ENCODE measurements around the gene ANKRD44. TPM values are rescaled to one million over a fixed set of nuclear protein-coding genes. Genes with fewer than 3 reads are reported as not detected.
A peak's percentile ranks its signal among the peaks of the same experiment; 100 is the strongest.

Gene ANKRD44
- total and polyA plus RNA-seq, 12 donors, result 1.1 to 20.1 (median 6.9) TPM

- Histone ChIP-seq H3K4me1 (peaks cover 0 to 78% (median 4%) of the 10 kb centered on the region in 9 donors), H3K4me3 (no peak overlapping the region), H3K27me3 (no peaks in the 10 kb centered on the region), H3K9me3 (no peaks in the 10 kb centered on the region), H3K27ac (peak overlapping the region in 1 of 10 donors; percentile 84), H3K36me3 (no peaks in the 10 kb centered on the region)
- WGBS, 2 donors, result 95 to 98% methylated on average over 2 of the region's 2 CpGs
- no peak for ATAC-seq
- DNase-seq, result no peak
- TF ChIP-seq CTCF (IDR thresholded peaks at IDR 0.05), result no peak
- intact Hi-C loops (cut with DNase I), result no loop called here
Observed at GRCh38 chr2:197236159-197236558, 74.4 kb downstream of the ANKRD44 start.

DNA sequence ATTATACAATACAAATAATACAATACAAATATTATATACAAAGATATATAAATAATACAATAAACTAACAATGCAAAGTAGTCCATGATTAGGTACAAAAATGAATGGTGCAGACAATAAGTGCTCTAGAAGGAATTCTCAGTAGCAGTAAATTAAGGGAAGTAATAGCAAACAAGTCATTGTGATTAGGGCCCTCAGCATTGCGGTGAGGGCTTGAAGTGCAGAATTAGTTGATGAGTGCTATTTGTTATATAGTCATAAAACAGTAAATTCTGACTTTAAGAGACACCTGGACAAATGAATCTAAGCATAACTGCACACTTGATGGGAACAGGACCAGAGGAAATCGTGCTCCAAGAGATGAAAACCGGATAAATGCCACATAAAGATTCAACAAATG lies 74.9 kb downstream of the ANKRD44 start:
- Histone ChIP-seq H3K4me3 (no peak overlapping the region), H3K4me1 (peaks cover 0 to 75% (median under 1%) of the 10 kb centered on the region in 9 donors), H3K9me3 (no peaks in the 10 kb centered on the region), H3K36me3 (no peaks in the 10 kb centered on the region), H3K27ac (no peak overlapping the region), H3K27me3 (no peaks in the 10 kb centered on the region)
- ATAC-seq (no peak), DNase-seq (no peak)
- TF ChIP-seq CTCF (IDR thresholded peaks at IDR 0.05), result no peak
- intact Hi-C loops (cut with DNase I), result no loop called here
- WGBS, 2 donors, result 94 to 97% methylated on average over 3 of the region's 3 CpGs

DNA sequence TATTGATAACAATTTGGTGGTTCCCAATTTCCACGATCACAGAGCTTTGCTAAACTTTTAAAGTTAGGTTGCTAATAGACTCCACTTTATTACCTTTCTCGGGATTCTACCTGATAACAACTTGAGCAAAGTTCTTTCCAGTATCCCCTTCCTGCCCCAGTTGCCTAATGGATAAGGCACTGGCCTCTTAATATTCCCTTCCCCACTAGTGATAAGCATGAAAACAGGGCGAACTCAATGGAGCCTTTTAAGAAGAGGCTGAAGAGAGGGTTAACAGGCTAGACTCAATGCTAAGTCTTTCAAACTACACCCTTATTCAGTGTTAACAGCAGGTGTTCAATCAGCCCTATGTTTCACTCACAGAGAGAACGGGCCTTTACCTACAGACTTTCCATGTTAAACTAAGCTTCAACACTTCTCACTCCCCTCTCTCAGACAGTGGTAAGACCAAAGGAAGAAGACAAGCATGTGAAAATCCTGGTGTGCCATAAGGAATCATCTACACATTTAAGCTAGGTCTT lies 75.8 kb downstream of the ANKRD44 start:
- DNase-seq, result no peak
- 95% methylated on average over 4 of the region's 4 CpGs for WGBS, 2 donors
- H3K4me3 ChIP-seq, result no peak overlapping the region
- no peaks in the 10 kb centered on the region for H3K36me3 ChIP-seq
- no peak for TF ChIP-seq CTCF (IDR thresholded peaks at IDR 0.05)
- intact Hi-C loops (cut with DNase I), result no loop called here
- H3K27me3 ChIP-seq, result no peaks in the 10 kb centered on the region
- no peaks in the 10 kb centered on the region for H3K9me3 ChIP-seq
- peaks cover 0 to 75% (median 0%) of the 10 kb centered on the region in 9 donors for H3K4me1 ChIP-seq
- H3K27ac ChIP-seq, result no peak overlapping the region
- no peak for ATAC-seq

GRCh38 chr2:197233473-197233872 lies 77.1 kb downstream of the ANKRD44 start:
- Histone ChIP-seq H3K4me3 (no peak overlapping the region), H3K27me3 (no peaks in the 10 kb centered on the region), H3K36me3 (no peaks in the 10 kb centered on the region), H3K9me3 (no peaks in the 10 kb centered on the region), H3K4me1 (peaks cover 0 to 71% (median 0%) of the 10 kb centered on the region in 9 donors), H3K27ac (peak overlapping the region in 1 of 10 donors; percentile 21)
- TF ChIP-seq CTCF (IDR thresholded peaks at IDR 0.05), result no peak
- intact Hi-C loops (cut with DNase I), result no loop called here
- ATAC-seq (no peak), DNase-seq (no peak)
